H9 (cell line): ENCODE results near the gene EXPH5. TPM values are rescaled to one million over a fixed set of nuclear protein-coding genes. Genes with fewer than 3 reads are reported as not detected.

Experiments
- DNase-seq: peaks from one replicate; pipeline ENCODE4 v3.0.0-alpha.2; 2017
- H2AFZ ChIP-seq: one replicate; pipeline ENCODE4 v1.6.1; 2013; ENCODE audit warnings: mild to moderate bottlenecking, low read length, control low read depth, moderate library complexity
- H2AK5ac ChIP-seq: 2 replicates; pipeline ENCODE4 v1.6.1; 2013; ENCODE audit warnings: low read length, control low read depth, mixed read lengths; ENCODE audit not compliant: insufficient read length
- H2BK120ac ChIP-seq: one replicate; pipeline ENCODE4 v1.6.1; 2013; ENCODE audit warnings: low read depth, mild to moderate bottlenecking, low read length, control low read depth, inconsistent platforms; ENCODE audit not compliant: poor library complexity, severe bottlenecking
- H2BK12ac ChIP-seq: 2 replicates; pipeline ENCODE4 v1.6.1; 2013; ENCODE audit warnings: low read length, control low read depth, mixed read lengths, low read depth; ENCODE audit not compliant: insufficient read length
- H2BK15ac ChIP-seq: 2 replicates; pipeline ENCODE4 v1.6.1; 2013; ENCODE audit warnings: low read depth, low read length, control low read depth
- H2BK20ac ChIP-seq: one replicate; pipeline ENCODE4 v1.6.1; 2013; ENCODE audit warnings: low read depth, mild to moderate bottlenecking, low read length, control low read depth, inconsistent platforms; ENCODE audit not compliant: poor library complexity, severe bottlenecking
- H2BK5ac ChIP-seq: 2 replicates; pipeline ENCODE4 v1.6.1; 2013; ENCODE audit warnings: low read length, control low read depth, mixed read lengths; ENCODE audit not compliant: insufficient read length
- H3K14ac ChIP-seq: 2 replicates; pipeline ENCODE4 v1.6.1; 2013; ENCODE audit warnings: low read length, control low read depth; ENCODE audit not compliant: insufficient read depth
- H3K18ac ChIP-seq: 2 replicates; pipeline ENCODE4 v1.6.1; 2013; ENCODE audit warnings: low read depth, mild to moderate bottlenecking, mixed read lengths, low read length, control low read depth; ENCODE audit not compliant: insufficient read length
- H3K23ac ChIP-seq: 2 replicates; pipeline ENCODE4 v1.6.1; 2013; ENCODE audit warnings: low read length, control low read depth, mixed read lengths, low read depth; ENCODE audit not compliant: insufficient read length
- H3K23me2 ChIP-seq: 2 replicates; pipeline ENCODE4 v1.6.1; 2013; ENCODE audit warnings: low read depth, mild to moderate bottlenecking, mixed read lengths, low read length, control low read depth; ENCODE audit not compliant: insufficient read length, poor library complexity, severe bottlenecking
- H3K27ac ChIP-seq: 2 replicates; pipeline ENCODE4 v1.5.1; 2013; ENCODE audit warnings: low read length, control low read depth, mixed read lengths, low read depth; ENCODE audit not compliant: insufficient read length
- H3K27me3 ChIP-seq: 2 replicates; pipeline ENCODE4 v1.6.1; 2013; ENCODE audit warnings: low read length, control low read depth, inconsistent platforms; ENCODE audit not compliant: insufficient read depth
- H3K4ac ChIP-seq: 2 replicates; pipeline ENCODE4 v1.6.1; 2013; ENCODE audit warnings: low read depth, mild to moderate bottlenecking, control low read depth, inconsistent platforms, low read length, moderate library complexity
- H3K4me1 ChIP-seq: 2 replicates; pipeline ENCODE4 v1.6.1; 2013; ENCODE audit warnings: low read length, control low read depth, inconsistent platforms; ENCODE audit not compliant: insufficient read depth
- H3K4me2 ChIP-seq: 2 replicates; pipeline ENCODE4 v1.6.1; 2013; ENCODE audit warnings: low read length, control low read depth, mixed read lengths; ENCODE audit not compliant: insufficient read length, insufficient read depth
- H3K56ac ChIP-seq: 2 replicates; pipeline ENCODE4 v1.6.1; 2013; ENCODE audit warnings: low read depth, mild to moderate bottlenecking, mixed read lengths, low read length, control low read depth; ENCODE audit not compliant: insufficient read length
- H3K79me1 ChIP-seq: 2 replicates; pipeline ENCODE4 v1.6.1; 2013; ENCODE audit warnings: low read depth, mild to moderate bottlenecking, moderate library complexity, low read length, control low read depth, inconsistent platforms; ENCODE audit not compliant: insufficient read depth, poor library complexity, severe bottlenecking
- H3K79me2 ChIP-seq: 2 replicates; pipeline ENCODE4 v1.6.1; 2013; ENCODE audit warnings: low read length, control low read depth, inconsistent platforms; ENCODE audit not compliant: insufficient read depth
- H3K9ac ChIP-seq: 2 replicates; pipeline ENCODE4 v1.6.1; 2013; ENCODE audit warnings: low read length, control low read depth, mixed read lengths; ENCODE audit not compliant: insufficient read length; ENCODE audit errors: extremely low read depth
- H3K9me3 ChIP-seq: one replicate; pipeline ENCODE4 v1.6.1; 2013; ENCODE audit warnings: low read depth, low read length, inconsistent platforms; ENCODE audit not compliant: control insufficient read depth
- H3T11ph ChIP-seq: one replicate; pipeline ENCODE4 v1.6.1; 2013; ENCODE audit warnings: mild to moderate bottlenecking, low read length, control low read depth, inconsistent platforms
- H4K20me1 ChIP-seq: one replicate; pipeline ENCODE4 v1.6.1; 2013; ENCODE audit not compliant: control insufficient read depth, insufficient read length, insufficient read depth
- H4K5ac ChIP-seq: 2 replicates; pipeline ENCODE4 v1.6.1; 2013; ENCODE audit warnings: low read depth, mild to moderate bottlenecking, mixed read lengths, low read length, control low read depth; ENCODE audit not compliant: insufficient read length
- H4K8ac ChIP-seq: replicated peaks from 2 replicates; pipeline ENCODE4 v1.6.1; 2013; ENCODE audit warnings: low read length, control low read depth, mixed read lengths, low read depth; ENCODE audit not compliant: insufficient read length
- H4K91ac ChIP-seq: 2 replicates; pipeline ENCODE4 v1.6.1; 2013; ENCODE audit warnings: low read depth, mild to moderate bottlenecking, moderate library complexity, mixed read lengths, low read length, control low read depth; ENCODE audit not compliant: insufficient read length
- H3K27ac Mint-ChIP-seq, 3 experiments: 2 replicates in 2 of 3; 3 replicates in 1 of 3; pipeline ENCODE4 v1.8.0; 2020 to 2021; ENCODE audit warnings: mixed read lengths in 3 of 3, mild to moderate bottlenecking in 1 of 3, moderate library complexity in 1 of 3
- H3K27me3 Mint-ChIP-seq: 2 replicates; pipeline ENCODE4 v1.8.0; 2021; ENCODE audit warnings: low read depth, mild to moderate bottlenecking, moderate library complexity, mixed read lengths
- H3K36me3 Mint-ChIP-seq, 3 experiments: 2 replicates in 2 of 3; 3 replicates in 1 of 3; pipeline ENCODE4 v1.8.0; 2020 to 2021; ENCODE audit warnings: low read depth in 3 of 3, mixed read lengths in 3 of 3; ENCODE audit not compliant: insufficient read depth in 1 of 3
- H3K4me1 Mint-ChIP-seq, 2 experiments: 2 replicates each; pipeline ENCODE4 v1.8.0; 2020; ENCODE audit warnings: mixed read lengths in 2 of 2
- H3K4me3 Mint-ChIP-seq, 2 experiments: 2 replicates in 1 of 2; 3 replicates in 1 of 2; pipeline ENCODE4 v1.8.0; 2020 to 2021; ENCODE audit warnings: mild to moderate bottlenecking in 2 of 2, mixed read lengths in 2 of 2, moderate library complexity in 1 of 2
- H3K9me3 Mint-ChIP-seq, 2 experiments: 2 replicates in 1 of 2; 3 replicates in 1 of 2; pipeline ENCODE4 v1.8.0; 2020; ENCODE audit warnings: mild to moderate bottlenecking in 2 of 2, mixed read lengths in 2 of 2, moderate library complexity in 1 of 2
- WGBS: extraction: QIAGEN DNeasy Blood & Tissue Kit; methylation state at CpG from one replicate; pipeline ENCODE4 v1.1.7; 2013; ENCODE audit warnings: missing lambda C conversion rate, low lambda C conversion rate, mixed read lengths; ENCODE audit not compliant: insufficient read length; ENCODE audit errors: extremely low coverage; 5-methylcytosine and 5-hydroxymethylcytosine counted together
- total RNA-seq: library from RNA; stranded (reverse); gene quantifications from 2 replicates; pipeline ENCODE4 v1.2.1, GENCODE V29; 2021
- TF ChIP-seq, protein P1 (sequence below): fragments of 200-600 bp; sonication (generic); conservative IDR thresholded peaks from 3 replicates; pipeline ENCODE4 v1.8.0; 2021; ENCODE audit warnings: antibody characterized with exemption, mild to moderate bottlenecking

Gene EXPH5
- total RNA-seq, 1 experiment from 2014 or later = 3.1 TPM

GRCh38 chr11:108561535-108561991 is 32.0 kb downstream of the EXPH5 start:
- Histone ChIP-seq H4K5ac (no peak overlapping the region), H3K23me2 (no peaks in the 10 kb centered on the region), H4K8ac (no peak overlapping the region), H3K79me1 (no peaks in the 10 kb centered on the region), H3K14ac (no peak overlapping the region), H3K18ac (no peak overlapping the region), H3K23ac (no peak overlapping the region), H2BK20ac (no peak overlapping the region), H2BK5ac (no peak overlapping the region), H3K9me3 (no peaks in the 10 kb centered on the region), H2AK5ac (no peak overlapping the region), H3K4ac (no peak overlapping the region), H2BK15ac (no peak overlapping the region), H4K91ac (no peak overlapping the region), H2BK12ac (no peak overlapping the region), H3K79me2 (0 out of 2 replicates have a peak, but pooled peaks cover 2% of the 10 kb centered on the region), H3K56ac (no peak overlapping the region), H3K4me2 (no peak overlapping the region), H2AFZ (no peak overlapping the region), H3K9ac (no peak overlapping the region), H2BK120ac (no peak overlapping the region), H3T11ph (no peak overlapping the region), H4K20me1 (no peaks in the 10 kb centered on the region), H3K27me3 (no peaks in the 10 kb centered on the region), H3K27ac (no peak overlapping the region), H3K4me1 (no peaks in the 10 kb centered on the region)
- no CpG with 5 or more reads among the region's 3 CpGs for WGBS
- Mint-ChIP-seq H3K27ac (no peak overlapping the region; a peak in 2 of 7 replicates), H3K27me3 (no peaks in the 10 kb centered on the region), H3K9me3 (no peaks in the 10 kb centered on the region), H3K4me3 (no peak overlapping the region), H3K4me1 (peaks cover 6 to 18% of the 10 kb centered on the region in 2 experiments; a peak in 3 of 4 replicates), H3K36me3 (no peaks in the 10 kb centered on the region)
- TF ChIP-seq, protein P1, sequence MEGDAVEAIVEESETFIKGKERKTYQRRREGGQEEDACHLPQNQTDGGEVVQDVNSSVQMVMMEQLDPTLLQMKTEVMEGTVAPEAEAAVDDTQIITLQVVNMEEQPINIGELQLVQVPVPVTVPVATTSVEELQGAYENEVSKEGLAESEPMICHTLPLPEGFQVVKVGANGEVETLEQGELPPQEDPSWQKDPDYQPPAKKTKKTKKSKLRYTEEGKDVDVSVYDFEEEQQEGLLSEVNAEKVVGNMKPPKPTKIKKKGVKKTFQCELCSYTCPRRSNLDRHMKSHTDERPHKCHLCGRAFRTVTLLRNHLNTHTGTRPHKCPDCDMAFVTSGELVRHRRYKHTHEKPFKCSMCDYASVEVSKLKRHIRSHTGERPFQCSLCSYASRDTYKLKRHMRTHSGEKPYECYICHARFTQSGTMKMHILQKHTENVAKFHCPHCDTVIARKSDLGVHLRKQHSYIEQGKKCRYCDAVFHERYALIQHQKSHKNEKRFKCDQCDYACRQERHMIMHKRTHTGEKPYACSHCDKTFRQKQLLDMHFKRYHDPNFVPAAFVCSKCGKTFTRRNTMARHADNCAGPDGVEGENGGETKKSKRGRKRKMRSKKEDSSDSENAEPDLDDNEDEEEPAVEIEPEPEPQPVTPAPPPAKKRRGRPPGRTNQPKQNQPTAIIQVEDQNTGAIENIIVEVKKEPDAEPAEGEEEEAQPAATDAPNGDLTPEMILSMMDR = no peak
- no peak for DNase-seq
